ENCODE data around the gene SYNPR.
"Not testable (repeated sequence)": the region's sequence is repeated elsewhere in the genome, so short reads cannot be mapped to it uniquely, and the experiment has no call there.

The SYNPR gene

GRCh38 chr3:63644212-63644797 is 366.2 kb downstream of the SYNPR start:
- DNase-seq = no peak

GRCh38 chr3:63644928-63645781 is 367.0 kb downstream of the SYNPR start:
- DNase-seq = not testable (repeated sequence)

GRCh38 chr3:63652066-63652725 is 374.1 kb downstream of the SYNPR start, which contains the start of gene SNTN:
TSS of gene SNTN (plus strand) at chr3:63652675. CDS start at chr3:63652688, 13 bp downstream.
- DNase-seq = no peak

GRCh38 chr3:63654211-63654610 is 376.1 kb downstream of the SYNPR start:
- DNase-seq = no peak

- DNase-seq = no peak
These were observed 376.8 kb downstream of the SYNPR start for GRCh38 chr3:63654931-63655330.

GRCh38 chr3:63655519-63655918 is 377.4 kb downstream of the SYNPR start:
- DNase-seq = no peak

- DNase-seq = no peak
These were observed 378.7 kb downstream of the SYNPR start for GRCh38 chr3:63656786-63657185.

GRCh38 chr3:63661242-63661641 is 383.1 kb downstream of the SYNPR start:
- peak in 2 of 3 donors; percentile 19 to 22 for DNase-seq

GRCh38 chr3:63662011-63662410 is 383.9 kb downstream of the SYNPR start:
- no peak for DNase-seq

- DNase-seq = no peak
These were observed 384.4 kb downstream of the SYNPR start for GRCh38 chr3:63662500-63662899.

Data from suppressor macrophage treated with lipopolysaccharide for 1 hour (primary cell).